Measurements from ENCODE around the gene SARM1.

SARM1 gene

GRCh38 chr17:28363776-28364650, 7.5 kb upstream of the SARM1 start:
- no peaks in the 10 kb centered on the region for H3K9me3 ChIP-seq (ENCODE audit: insufficient read depth, low read depth, low read length)
- H3K27ac ChIP-seq (ENCODE audit: low read length), result no peak overlapping the region
- H3K4me1 ChIP-seq (ENCODE audit: insufficient read depth, low read length), result no peaks in the 10 kb centered on the region
- peaks cover 30% of the 10 kb centered on the region for H3K36me3 ChIP-seq (ENCODE audit: insufficient read depth, low read depth, low read length)
- H3K27me3 ChIP-seq (ENCODE audit: insufficient read depth, low read length), result no peaks in the 10 kb centered on the region
- no peak overlapping the region for H3K4me3 ChIP-seq (ENCODE audit: low read length)
- no peak overlapping the region for H3K9ac ChIP-seq (ENCODE audit: low read depth, low read length)

- no peak within 1 kb of the TSS for H3K9ac ChIP-seq (ENCODE audit: low read depth, low read length)
- H3K27ac ChIP-seq (ENCODE audit: low read length), result no peak within 1 kb of the TSS
- no peaks in the 10 kb centered on the region for H3K9me3 ChIP-seq (ENCODE audit: insufficient read depth, low read depth, low read length)
- peaks cover 24% of the 10 kb centered on the region for H3K36me3 ChIP-seq (ENCODE audit: insufficient read depth, low read depth, low read length)
- H3K27me3 ChIP-seq (ENCODE audit: insufficient read depth, low read length), result no peaks in the 10 kb centered on the region
- H3K4me1 ChIP-seq (ENCODE audit: insufficient read depth, low read length), result no peaks in the 10 kb centered on the region
- no peak within 1 kb of the TSS for H3K4me3 ChIP-seq (ENCODE audit: low read length)
Measured at GRCh38 chr17:28364665-28365363, 6.7 kb upstream of the SARM1 start, which contains the start of gene SEBOX. SEBOX (minus strand) TSS chr17:28365199; CDS start chr17:28365151, 48 bp downstream.

GRCh38 chr17:28365487-28365886, 6.0 kb upstream of the SARM1 start:
- Histone ChIP-seq H3K4me3 (ENCODE audit: low read length) (no peak overlapping the region), H3K4me1 (ENCODE audit: insufficient read depth, low read length) (peaks cover 2% of the 10 kb centered on the region; the same call in 1 of the 2 replicates), H3K27ac (ENCODE audit: low read length) (no peak overlapping the region), H3K36me3 (ENCODE audit: insufficient read depth, low read depth, low read length) (peaks cover 18% of the 10 kb centered on the region), H3K9ac (ENCODE audit: low read depth, low read length) (no peak overlapping the region), H3K9me3 (ENCODE audit: insufficient read depth, low read depth, low read length) (no peaks in the 10 kb centered on the region), H3K27me3 (ENCODE audit: insufficient read depth, low read length) (no peaks in the 10 kb centered on the region)

- H3K27me3 ChIP-seq (ENCODE audit: insufficient read depth, low read length), result peaks cover under 1% of the 10 kb centered on the region; the same call in 1 of the 2 replicates
- H3K9ac ChIP-seq (ENCODE audit: low read depth, low read length), result no peak overlapping the region
- no peaks in the 10 kb centered on the region for H3K9me3 ChIP-seq (ENCODE audit: insufficient read depth, low read depth, low read length)
- peaks cover 9% of the 10 kb centered on the region; the same call in 1 of the 2 replicates for H3K4me1 ChIP-seq (ENCODE audit: insufficient read depth, low read length)
- H3K27ac ChIP-seq (ENCODE audit: low read length), result no peak overlapping the region
- peaks cover 7% of the 10 kb centered on the region; the same call in 1 of the 2 replicates for H3K36me3 ChIP-seq (ENCODE audit: insufficient read depth, low read depth, low read length)
- no peak overlapping the region for H3K4me3 ChIP-seq (ENCODE audit: low read length)
Measured at GRCh38 chr17:28366605-28367004, 4.9 kb upstream of the SARM1 start.

- no peaks in the 10 kb centered on the region for H3K36me3 ChIP-seq (ENCODE audit: insufficient read depth, low read depth, low read length)
- no peak overlapping the region for H3K27ac ChIP-seq (ENCODE audit: low read length)
- no peaks in the 10 kb centered on the region for H3K9me3 ChIP-seq (ENCODE audit: insufficient read depth, low read depth, low read length)
- no peak overlapping the region for H3K4me3 ChIP-seq (ENCODE audit: low read length)
- H3K27me3 ChIP-seq (ENCODE audit: insufficient read depth, low read length), result peaks cover 12% of the 10 kb centered on the region
- H3K9ac ChIP-seq (ENCODE audit: low read depth, low read length), result no peak overlapping the region
- peaks cover 9% of the 10 kb centered on the region; the same call in 1 of the 2 replicates for H3K4me1 ChIP-seq (ENCODE audit: insufficient read depth, low read length)
Measured at GRCh38 chr17:28367641-28368305, 3.7 kb upstream of the SARM1 start.

GRCh38 chr17:28368306-28368831, 3.1 kb upstream of the SARM1 start:
- no peak overlapping the region for H3K9ac ChIP-seq (ENCODE audit: low read depth, low read length)
- H3K4me1 ChIP-seq (ENCODE audit: insufficient read depth, low read length), result peaks cover 9% of the 10 kb centered on the region; the same call in 1 of the 2 replicates
- no peaks in the 10 kb centered on the region for H3K36me3 ChIP-seq (ENCODE audit: insufficient read depth, low read depth, low read length)
- H3K4me3 ChIP-seq (ENCODE audit: low read length), result no peak overlapping the region
- no peaks in the 10 kb centered on the region for H3K9me3 ChIP-seq (ENCODE audit: insufficient read depth, low read depth, low read length)
- peaks cover 18% of the 10 kb centered on the region for H3K27me3 ChIP-seq (ENCODE audit: insufficient read depth, low read length)
- H3K27ac ChIP-seq (ENCODE audit: low read length), result no peak overlapping the region

GRCh38 chr17:28368915-28369683, 2.4 kb upstream of the SARM1 start:
- peaks cover 9% of the 10 kb centered on the region; the same call in 1 of the 2 replicates for H3K4me1 ChIP-seq (ENCODE audit: insufficient read depth, low read length)
- peaks cover 25% of the 10 kb centered on the region for H3K27me3 ChIP-seq (ENCODE audit: insufficient read depth, low read length)
- H3K27ac ChIP-seq (ENCODE audit: low read length), result no peak overlapping the region
- H3K9ac ChIP-seq (ENCODE audit: low read depth, low read length), result no peak overlapping the region
- no peaks in the 10 kb centered on the region for H3K36me3 ChIP-seq (ENCODE audit: insufficient read depth, low read depth, low read length)
- H3K4me3 ChIP-seq (ENCODE audit: low read length), result no peak overlapping the region
- H3K9me3 ChIP-seq (ENCODE audit: insufficient read depth, low read depth, low read length), result no peaks in the 10 kb centered on the region

GRCh38 chr17:28369684-28370034, 1.8 kb upstream of the SARM1 start:
- Histone ChIP-seq H3K9me3 (ENCODE audit: insufficient read depth, low read depth, low read length) (no peaks in the 10 kb centered on the region), H3K27ac (ENCODE audit: low read length) (no peak overlapping the region), H3K36me3 (ENCODE audit: insufficient read depth, low read depth, low read length) (no peaks in the 10 kb centered on the region), H3K4me1 (ENCODE audit: insufficient read depth, low read length) (peaks cover 9% of the 10 kb centered on the region; the same call in 1 of the 2 replicates), H3K9ac (ENCODE audit: low read depth, low read length) (no peak overlapping the region), H3K4me3 (ENCODE audit: low read length) (no peak overlapping the region), H3K27me3 (ENCODE audit: insufficient read depth, low read length) (peaks cover 31% of the 10 kb centered on the region)

GRCh38 chr17:28370035-28370743, 1.3 kb upstream of the SARM1 start, which contains the start of gene VTN:
VTN (minus strand) TSS chr17:28370307; CDS start chr17:28370203, 104 bp downstream.
- Histone ChIP-seq H3K4me1 (ENCODE audit: insufficient read depth, low read length) (peaks cover 9% of the 10 kb centered on the region; the same call in 1 of the 2 replicates), H3K9me3 (ENCODE audit: insufficient read depth, low read depth, low read length) (no peaks in the 10 kb centered on the region), H3K4me3 (ENCODE audit: low read length) (peak within 1 kb of the TSS; percentile 55), H3K36me3 (ENCODE audit: insufficient read depth, low read depth, low read length) (no peaks in the 10 kb centered on the region), H3K27me3 (ENCODE audit: insufficient read depth, low read length) (peaks cover 34% of the 10 kb centered on the region), H3K9ac (ENCODE audit: low read depth, low read length) (peak within 1 kb of the TSS; percentile 7; the same call in 1 of the 2 replicates), H3K27ac (ENCODE audit: low read length) (no peak within 1 kb of the TSS)

GRCh38 chr17:28370744-28371103, 770 bp upstream of the SARM1 start:
- H3K9ac ChIP-seq (ENCODE audit: low read depth, low read length), result peak overlapping the region; percentile 7; the same call in 1 of the 2 replicates
- no peaks in the 10 kb centered on the region for H3K36me3 ChIP-seq (ENCODE audit: insufficient read depth, low read depth, low read length)
- H3K27ac ChIP-seq (ENCODE audit: low read length), result no peak overlapping the region
- peaks cover 34% of the 10 kb centered on the region for H3K27me3 ChIP-seq (ENCODE audit: insufficient read depth, low read length)
- H3K4me1 ChIP-seq (ENCODE audit: insufficient read depth, low read length), result peaks cover 9% of the 10 kb centered on the region; the same call in 1 of the 2 replicates
- H3K4me3 ChIP-seq (ENCODE audit: low read length), result peak overlapping the region; percentile 55
- H3K9me3 ChIP-seq (ENCODE audit: insufficient read depth, low read depth, low read length), result no peaks in the 10 kb centered on the region
